Measurements from ENCODE around the gene SAFB2. TPM values are rescaled to one million over a fixed set of nuclear protein-coding genes. Genes with fewer than 3 reads are reported as not detected.

The SAFB2 gene
- total and polyA plus RNA-seq, 9 of the 15 experiments (the other 6 are each of a cell fraction or from before 2014, with no cell fraction given): 4.5 to 103 (median 47.3) TPM

DNA sequence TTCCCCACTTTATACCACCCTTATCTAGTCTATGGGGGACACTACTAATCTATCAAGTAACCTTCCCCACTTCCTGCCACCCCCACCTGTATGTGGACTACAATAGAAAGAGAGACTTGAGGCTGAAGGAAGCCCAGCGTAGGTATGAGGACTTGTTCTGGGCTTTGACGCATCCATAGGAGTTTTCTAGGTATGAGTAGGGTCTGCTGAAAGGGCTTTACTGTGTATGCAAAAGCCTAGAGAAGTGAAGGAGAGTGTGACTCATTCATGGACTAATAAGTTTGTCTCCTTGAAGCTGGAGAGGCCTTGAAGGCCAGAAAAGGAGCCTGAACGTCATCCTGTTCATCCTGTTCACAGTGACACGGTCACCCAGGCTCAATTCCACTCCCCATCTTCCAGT, 76.6 kb downstream of the SAFB2 start:
- H3K4me2 ChIP-seq (ENCODE audit: insufficient read depth, low read length): no peak overlapping the region
- no peak for FAIRE-seq
- WGBS (ENCODE audit: insufficient coverage, low coverage, missing lambda C conversion rate): 2% methylated on average over 4 of the region's 4 CpGs
- H3K4me3 ChIP-seq: no peak overlapping the region
- no peak for ATAC-seq
- DNase-seq (ENCODE audit: extremely low read depth in 1 of 4, low spot score in 3 of 4): no peak
- no TSS peak for BruUV-seq (replicated peaks)
- TF ChIP-seq, protein P1, sequence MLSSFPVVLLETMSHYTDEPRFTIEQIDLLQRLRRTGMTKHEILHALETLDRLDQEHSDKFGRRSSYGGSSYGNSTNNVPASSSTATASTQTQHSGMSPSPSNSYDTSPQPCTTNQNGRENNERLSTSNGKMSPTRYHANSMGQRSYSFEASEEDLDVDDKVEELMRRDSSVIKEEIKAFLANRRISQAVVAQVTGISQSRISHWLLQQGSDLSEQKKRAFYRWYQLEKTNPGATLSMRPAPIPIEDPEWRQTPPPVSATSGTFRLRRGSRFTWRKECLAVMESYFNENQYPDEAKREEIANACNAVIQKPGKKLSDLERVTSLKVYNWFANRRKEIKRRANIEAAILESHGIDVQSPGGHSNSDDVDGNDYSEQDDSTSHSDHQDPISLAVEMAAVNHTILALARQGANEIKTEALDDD (IDR thresholded peaks at IDR 0.05): no peak
- TF ChIP-seq ZNF124 (CRISPR knock-in tag; IDR thresholded peaks at IDR 0.05) (no peak), NRF1 (conservative IDR thresholded peaks at IDR 0.05 in 1 of 2, IDR thresholded peaks at IDR 0.05 in 1 of 2) (no peak)
- no peak overlapping the region for H3K27ac ChIP-seq (ENCODE audit: extremely low read depth, low read depth, low read length)
- no peak overlapping the region for H3K9ac ChIP-seq (ENCODE audit: insufficient read depth in 1 of 2, low read depth in 2 of 2, low read length in 2 of 2)
- H3K4me1 ChIP-seq (replicated peaks in 1 of 2; ENCODE audit: control insufficient read depth in 2 of 2, insufficient read depth in 2 of 2, low read length in 2 of 2): no peaks in the 10 kb centered on the region
- H3K9me3 ChIP-seq (replicated peaks; ENCODE audit: control insufficient read depth, insufficient read depth, low read depth, low read length): no peaks in the 10 kb centered on the region
- H3K27me3 ChIP-seq (ENCODE audit: control insufficient read depth in 2 of 2, insufficient read depth in 2 of 2, low read length in 2 of 2): peaks cover 7 to 14% of the 10 kb centered on the region in 2 experiments; a peak in 2 of 5 replicates
- H3K36me3 ChIP-seq (ENCODE audit: control insufficient read depth, insufficient read depth, low read length): no peaks in the 10 kb centered on the region
- H3K79me2 ChIP-seq (ENCODE audit: control insufficient read depth, insufficient read depth, low read length): no peaks in the 10 kb centered on the region
- ChIA-PET CTCF (ENCODE audit: low intra/inter-chr PET ratio) (no interaction called here), POLR2A (interaction anchor here (1.0 to 1.9 kb wide), 2 partner anchors 76 to 143 kb away, joined by 3 to 6 read pairs; partner anchors contain the start of gene RPL36)
- H4K20me1 ChIP-seq (replicated peaks; ENCODE audit: control insufficient read depth, insufficient read depth, low read length): no peaks in the 10 kb centered on the region
- no peak overlapping the region for H2AFZ ChIP-seq (ENCODE audit: low read depth, low read length)
- no peaks in the 10 kb centered on the region for H3K9me1 ChIP-seq (ENCODE audit: control insufficient read depth, insufficient read depth, low read length)
- in situ Hi-C loops (cut with MboI) (no loop called here), intact Hi-C loops (cut with micrococcal nuclease) (no loop called here)

- Histone ChIP-seq H3K4me2 (ENCODE audit: insufficient read depth, low read length) (no peak overlapping the region), H3K9ac (ENCODE audit: insufficient read depth in 1 of 2, low read depth in 2 of 2, low read length in 2 of 2) (no peak overlapping the region), H3K9me1 (ENCODE audit: control insufficient read depth, insufficient read depth, low read length) (no peaks in the 10 kb centered on the region), H3K27me3 (ENCODE audit: control insufficient read depth in 2 of 2, insufficient read depth in 2 of 2, low read length in 2 of 2) (peaks cover 7 to 14% of the 10 kb centered on the region in 2 experiments; a peak in 2 of 5 replicates), H3K4me3 (no peak overlapping the region), H3K9me3 (replicated peaks; ENCODE audit: control insufficient read depth, insufficient read depth, low read depth, low read length) (no peaks in the 10 kb centered on the region), H3K79me2 (ENCODE audit: control insufficient read depth, insufficient read depth, low read length) (no peaks in the 10 kb centered on the region), H2AFZ (ENCODE audit: low read depth, low read length) (no peak overlapping the region), H3K27ac (ENCODE audit: extremely low read depth, low read depth, low read length) (no peak overlapping the region), H4K20me1 (replicated peaks; ENCODE audit: control insufficient read depth, insufficient read depth, low read length) (no peaks in the 10 kb centered on the region), H3K4me1 (replicated peaks in 1 of 2; ENCODE audit: control insufficient read depth in 2 of 2, insufficient read depth in 2 of 2, low read length in 2 of 2) (no peaks in the 10 kb centered on the region; a peak in 1 of 5 replicates), H3K36me3 (ENCODE audit: control insufficient read depth, insufficient read depth, low read length) (no peaks in the 10 kb centered on the region)
- in situ Hi-C loops (cut with MboI) (no loop called here), intact Hi-C loops (cut with micrococcal nuclease) (no loop called here)
- WGBS (ENCODE audit: insufficient coverage, low coverage, missing lambda C conversion rate): 17% methylated on average over 5 of the region's 5 CpGs
- no peak for TF ChIP-seq ZNF586 (CRISPR knock-in tag; conservative IDR thresholded peaks at IDR 0.05)
- peak; percentile 36 to 50; a peak in 3 of 4 replicates for TF ChIP-seq KDM1A (IDR thresholded peaks at IDR 0.05)
- TF ChIP-seq ESRRA (IDR thresholded peaks at IDR 0.05; ENCODE audit: borderline replicate concordance, low read depth): peak; percentile 78
- peak; percentile 83 for TF ChIP-seq RBM25 (IDR thresholded peaks at IDR 0.05; ENCODE audit: low read depth, low read length, severe bottlenecking)
- peak; percentile 85 for TF ChIP-seq BCOR (IDR thresholded peaks at IDR 0.05)
- no TSS peak for BruUV-seq (replicated peaks)
- POLR2A ChIA-PET: interaction anchor here (0.8 to 1.0 kb wide), 2 partner anchors 77 to 145 kb away, joined by 3 to 4 read pairs; partner anchors contain the start of gene RPL36
- FAIRE-seq (no peak), DNase-seq (ENCODE audit: extremely low read depth in 1 of 4, low spot score in 3 of 4) (no peak), ATAC-seq (no peak)
- CTCF ChIA-PET (ENCODE audit: low intra/inter-chr PET ratio): no interaction called here
Observed at GRCh38 chr19:5545051-5545450, 77.5 kb downstream of the SAFB2 start.

Data from K562 (cell line).